Right ventricle myocardium superior (tissue), 1 donor: ENCODE results near the gene LPIN2. TPM values are rescaled to one million over a fixed set of nuclear protein-coding genes. Genes with fewer than 3 reads are reported as not detected.
"Not testable (repeated sequence)": the region's sequence is repeated elsewhere in the genome, so short reads cannot be mapped to it uniquely, and the experiment has no call there.

Source experiments
- ATAC-seq: fragments of 200-7000 bp; cut with Tn5 transposase; one replicate; pipeline ENCODE4 v1.9.1; 2020; ENCODE audit warnings: mild to moderate bottlenecking; ENCODE audit not compliant: poor library complexity
- DNase-seq: peaks from one replicate; pipeline ENCODE4 v3.0.0-alpha.2; 2020
- intact Hi-C: fragments of 100-400 bp; cut with DNase I; formaldehyde crosslinking; loops from one replicate; pipeline ENCODE4 v1.11.2; 2022
- total RNA-seq: library from RNA; stranded (reverse); fragmentation: NEBNext Ultra II Directional; extraction: Animal tissue kit (Norgen Biotek cat#: 25700); gene quantifications from one replicate; pipeline ENCODE4 v1.2.1, GENCODE V29; 2021
- donor health status: DM: no; HTN: yes; CAD: no; lungs with severe emphysema.

Gene LPIN2
- total RNA-seq, 1 donor from 2014 or later, result 10.4 TPM

DNA sequence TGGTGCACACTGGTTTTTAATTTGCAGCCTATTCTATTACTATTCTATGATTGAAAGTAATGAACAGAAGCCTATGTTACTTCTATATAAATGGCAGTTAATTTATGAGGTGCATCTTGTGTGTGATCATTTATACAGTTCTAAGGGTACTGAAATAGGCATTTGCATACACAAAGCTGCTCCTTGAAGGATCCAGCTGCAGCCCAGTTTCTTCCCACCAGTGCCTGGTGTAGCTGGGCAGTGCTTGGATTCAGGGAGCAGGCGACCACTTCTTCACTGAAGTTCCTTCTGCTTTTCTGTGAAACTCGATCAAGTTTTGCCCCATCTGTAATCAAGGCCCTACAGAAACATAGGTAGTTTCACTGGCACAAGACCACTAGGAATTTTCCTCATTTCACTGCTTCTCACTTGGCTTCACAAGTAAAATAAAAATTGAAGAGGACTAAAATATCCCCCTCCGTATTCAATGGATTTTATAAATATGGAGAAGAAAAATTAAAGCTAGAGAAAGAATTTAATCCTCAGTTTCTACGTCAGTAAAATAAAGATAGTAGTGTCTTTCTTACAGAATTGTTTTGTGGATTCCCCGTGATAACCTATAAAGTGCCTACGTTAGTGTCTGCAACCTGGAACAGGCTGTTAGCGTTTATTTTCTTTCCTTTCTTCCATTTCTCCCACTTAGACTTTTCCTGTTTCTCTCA lies 1.7 kb upstream of the LPIN2 start:
- intact Hi-C loops, result loop anchor here (5.0 kb wide), 1 partner anchor 37 kb away; no protein-coding TSS in a partner anchor
- ATAC-seq (no peak), DNase-seq (no peak)

GRCh38 chr18:3012136-3013023 lies 564 bp downstream of the LPIN2 start:
- DNase-seq (peak; percentile 62), ATAC-seq (peak; percentile 53)
- intact Hi-C loops, result loop anchor here (5.0 kb wide), 1 partner anchor 35 kb away; no protein-coding TSS in a partner anchor

DNA sequence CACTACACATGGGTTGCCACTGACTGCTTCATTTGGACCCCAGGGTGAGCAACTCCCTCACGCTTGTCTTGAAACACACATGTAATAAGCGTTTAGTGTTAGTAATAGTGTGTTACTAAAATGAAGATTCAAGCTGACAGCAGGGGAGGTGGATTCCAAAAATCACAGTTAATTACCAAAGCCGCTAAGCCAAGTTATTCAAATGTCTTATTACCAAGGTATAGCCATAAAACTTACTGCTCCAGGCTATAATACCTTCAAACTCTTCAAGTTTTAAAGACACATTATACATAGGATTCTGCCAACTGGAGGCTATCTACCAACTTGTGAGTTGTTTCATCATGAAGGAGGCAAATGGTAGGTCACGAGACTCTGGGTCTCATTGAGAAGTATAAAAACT lies 2.9 kb downstream of the LPIN2 start:
- intact Hi-C loops, result loop anchor here (5.0 kb wide), 1 partner anchor 33 kb away; no protein-coding TSS in a partner anchor
- ATAC-seq (no peak), DNase-seq (no peak)

GRCh38 chr18:3008541-3008940 lies 4.4 kb downstream of the LPIN2 start:
- DNase-seq, result no peak
- ATAC-seq, result no peak
- intact Hi-C loops, result no loop called here

GRCh38 chr18:3007491-3007890 lies 5.5 kb downstream of the LPIN2 start:
- intact Hi-C loops, result no loop called here
- DNase-seq, result no peak
- no peak for ATAC-seq

- intact Hi-C loops, result no loop called here
- ATAC-seq (no peak), DNase-seq (no peak)
These were observed 7.5 kb downstream of the LPIN2 start for GRCh38 chr18:3005462-3005861.

- intact Hi-C loops, DNase-seq, ATAC-seq: not testable (repeated sequence)
These were observed 9.2 kb downstream of the LPIN2 start for GRCh38 chr18:3003766-3004165.

- intact Hi-C loops, result no loop called here
- no peak for DNase-seq
- ATAC-seq, result no peak
These were observed 10.2 kb downstream of the LPIN2 start for GRCh38 chr18:3002732-3003131.

GRCh38 chr18:2998644-2999043 lies 14.3 kb downstream of the LPIN2 start:
- no peak for ATAC-seq
- no peak for DNase-seq
- intact Hi-C loops, result no loop called here

- DNase-seq, result no peak
- peak; percentile 68 for ATAC-seq
- intact Hi-C loops, result no loop called here
These were observed 14.9 kb downstream of the LPIN2 start for GRCh38 chr18:2997846-2998564.

DNA sequence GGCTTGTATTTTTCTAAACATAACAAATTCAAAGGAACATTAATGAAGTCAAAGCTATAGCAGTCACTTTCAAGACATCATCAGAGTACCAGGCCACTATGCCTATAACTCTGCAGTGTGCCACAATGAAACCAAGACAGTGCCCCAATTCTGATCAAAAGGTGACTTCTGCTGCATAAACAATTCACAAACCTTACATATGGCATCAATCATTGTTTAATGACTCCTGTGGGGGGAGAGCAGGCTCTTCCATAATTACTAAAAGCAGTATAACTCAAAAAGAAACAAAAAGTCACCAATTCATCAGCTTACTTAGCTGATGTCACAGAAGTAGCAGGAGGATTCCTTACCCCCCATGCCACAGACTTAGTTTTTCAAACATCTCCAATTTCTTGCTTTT lies 15.5 kb downstream of the LPIN2 start:
- intact Hi-C loops, result no loop called here
- ATAC-seq (no peak), DNase-seq (no peak)

DNA sequence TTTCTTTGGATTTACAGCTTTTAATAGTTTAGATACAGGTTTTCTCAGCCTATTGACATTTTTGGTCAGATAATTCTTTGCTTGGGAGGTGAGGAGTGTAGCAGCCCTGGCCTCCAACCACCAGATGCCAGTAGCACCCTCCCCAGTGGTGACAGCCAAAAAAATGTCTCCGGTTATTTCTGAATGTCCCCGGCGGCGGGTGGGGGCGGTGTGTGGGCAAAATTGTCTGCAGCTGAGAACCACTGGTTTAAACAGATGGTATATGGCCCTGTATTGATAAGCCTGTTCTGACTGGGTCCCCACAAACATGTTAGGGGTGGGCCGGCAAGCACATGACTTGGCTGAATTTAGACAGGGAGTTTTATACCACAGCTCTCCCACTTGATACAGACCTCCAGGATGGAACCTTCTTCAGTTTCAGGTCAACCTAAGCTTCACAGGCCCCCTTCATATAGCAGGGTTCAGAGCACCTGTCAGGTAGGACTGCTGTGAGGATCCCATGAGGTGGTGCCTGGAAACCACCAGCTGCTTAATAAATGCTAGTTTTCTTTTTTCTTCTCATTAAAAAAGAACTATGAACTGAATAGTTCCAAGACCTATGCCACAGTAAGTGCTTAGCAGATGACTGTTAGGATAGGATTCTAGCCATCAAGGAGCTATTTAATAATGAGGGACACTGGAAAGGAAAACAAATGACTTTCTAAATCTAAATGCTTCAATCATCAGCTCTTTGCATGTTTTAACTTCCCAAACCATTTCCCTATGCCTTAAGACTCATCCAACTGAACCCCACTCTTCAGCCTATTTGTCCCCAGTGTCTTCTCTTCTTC lies 18.1 kb downstream of the LPIN2 start:
- intact Hi-C loops, result no loop called here
- ATAC-seq (peak; percentile 59), DNase-seq (no peak)

DNA sequence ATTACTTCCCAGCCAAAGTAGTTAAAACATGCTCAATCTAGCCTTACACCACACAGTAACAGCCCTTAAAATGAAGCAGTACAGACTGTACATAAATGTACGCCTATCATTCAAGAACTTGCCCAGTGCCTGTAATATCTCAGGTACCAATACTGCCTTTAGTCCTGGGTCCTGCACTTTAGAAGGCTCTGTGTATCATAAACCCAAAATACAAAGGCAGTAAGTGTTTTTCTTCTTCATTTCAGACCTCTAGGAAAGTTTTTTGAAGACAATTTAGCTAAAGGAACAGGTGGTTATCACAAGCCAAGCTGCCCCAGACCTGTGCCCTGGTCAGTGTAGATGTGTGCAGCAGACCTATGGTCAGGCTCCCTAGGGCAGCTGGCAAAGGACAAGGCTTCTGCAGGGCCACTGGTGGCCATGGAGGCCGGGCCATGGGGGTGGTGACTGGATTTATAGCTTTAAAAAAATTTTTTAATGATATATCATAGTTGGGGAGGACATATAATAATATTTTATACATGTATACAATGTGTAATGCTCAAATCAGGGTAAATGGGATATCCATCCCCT lies 18.8 kb downstream of the LPIN2 start:
- ATAC-seq (no peak), DNase-seq (no peak)
- intact Hi-C loops, result no loop called here

DNA sequence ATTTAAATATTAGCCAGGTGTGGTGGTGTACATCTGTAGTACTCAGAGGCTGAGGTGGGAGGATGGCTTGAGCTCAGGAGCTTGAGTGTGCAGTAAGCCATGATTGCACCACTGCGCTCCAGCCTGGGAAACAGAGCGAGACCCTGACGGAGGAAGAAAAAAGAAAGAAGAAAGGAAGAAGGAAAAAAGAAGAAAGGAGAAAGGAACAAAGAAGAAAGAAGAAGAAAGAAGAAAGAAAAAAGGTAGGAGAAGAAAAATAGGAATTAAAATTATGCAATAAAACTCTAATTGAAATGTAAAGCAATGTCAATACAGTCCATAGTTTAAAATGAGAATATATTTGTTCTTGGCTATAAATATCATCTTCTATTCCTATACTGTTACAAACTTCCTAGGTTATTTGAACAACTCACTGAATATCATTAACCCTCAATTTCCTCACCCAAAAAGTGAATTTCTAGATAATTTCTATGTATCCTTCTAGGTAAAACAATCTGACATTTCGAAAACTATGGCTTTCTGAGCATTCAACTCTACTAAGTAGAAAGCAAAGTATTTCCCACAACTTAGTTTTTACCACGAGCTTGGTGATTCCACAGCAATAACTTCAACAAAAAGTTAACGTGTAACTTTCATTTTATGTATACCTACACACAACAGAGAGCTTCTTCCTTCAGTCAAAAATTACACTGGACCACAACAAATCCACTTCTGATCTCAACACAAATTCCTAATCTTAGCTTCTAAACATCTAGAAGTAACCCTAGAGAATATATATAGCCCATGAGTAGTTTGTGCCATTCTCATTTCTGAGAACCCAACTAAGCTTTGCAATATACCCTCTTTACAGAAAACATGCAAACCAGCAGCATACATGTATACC lies 19.7 kb downstream of the LPIN2 start:
- intact Hi-C loops, result no loop called here
- DNase-seq (no peak), ATAC-seq (no peak)

GRCh38 chr18:2990956-2991640 lies 21.8 kb downstream of the LPIN2 start:
- intact Hi-C loops, result no loop called here
- ATAC-seq (no peak), DNase-seq (no peak)

- no peak for ATAC-seq
- no peak for DNase-seq
- intact Hi-C loops, result no loop called here
These were observed 24.8 kb downstream of the LPIN2 start for GRCh38 chr18:2987876-2988790.
